GM23338 (cell line): ENCODE measurements around the gene LCN12. TPM values are rescaled to one million over a fixed set of nuclear protein-coding genes. Genes with fewer than 3 reads are reported as not detected.

Experiments used
- ATAC-seq: fragments of 200-7000 bp; cut with Tn5 transposase; 3 replicates; pipeline ENCODE4 v1.9.1; 2020
- DNase-seq: peaks from one replicate; pipeline ENCODE4 v3.0.0-alpha.2; 2015; ENCODE audit warnings: low spot score
- H2AFZ ChIP-seq: fragments of 200-600 bp; sonication (generic); 2 replicates; pipeline ENCODE4 v1.8.0; 2016; ENCODE audit warnings: antibody characterized with exemption, mild to moderate bottlenecking, moderate library complexity
- H3F3A ChIP-seq: fragments of 200-600 bp; sonication (generic); replicated peaks from 2 replicates; pipeline ENCODE4 v1.8.0; 2017; ENCODE audit warnings: antibody characterized with exemption, mixed run types, low read depth
- H3K27ac ChIP-seq: fragments of 200-600 bp; sonication (generic); 2 replicates; pipeline ENCODE4 v1.6.1; 2016; ENCODE audit warnings: low read depth
- H3K27me3 ChIP-seq: fragments of 200-600 bp; sonication (generic); 2 replicates; pipeline ENCODE4 v1.8.0; 2016; ENCODE audit warnings: mild to moderate bottlenecking, mixed run types, moderate library complexity; ENCODE audit not compliant: insufficient read depth
- H3K36me3 ChIP-seq: fragments of 200-600 bp; sonication (generic); 2 replicates; pipeline ENCODE4 v1.8.0; 2016; ENCODE audit warnings: mild to moderate bottlenecking; ENCODE audit not compliant: insufficient read depth
- H3K4me1 ChIP-seq: fragments of 200-600 bp; sonication (generic); 2 replicates; pipeline ENCODE4 v1.8.0; 2016; ENCODE audit warnings: mild to moderate bottlenecking, moderate library complexity; ENCODE audit not compliant: insufficient read depth
- H3K4me2 ChIP-seq: fragments of 200-600 bp; sonication (generic); 2 replicates; pipeline ENCODE4 v1.7.1; 2017; ENCODE audit warnings: mixed run types
- H3K4me3 ChIP-seq: fragments of 200-600 bp; sonication (generic); 2 replicates; pipeline ENCODE4 v1.6.1; 2016; ENCODE audit warnings: mixed run types
- H3K79me2 ChIP-seq: fragments of 200-600 bp; sonication (generic); replicated peaks from 2 replicates; pipeline ENCODE4 v1.8.0; 2017; ENCODE audit warnings: mild to moderate bottlenecking; ENCODE audit not compliant: insufficient read depth
- H3K9me2 ChIP-seq: fragments of 200-600 bp; sonication (generic); 2 replicates; pipeline ENCODE4 v1.8.0; 2017; ENCODE audit not compliant: insufficient read depth
- H4K20me1 ChIP-seq: fragments of 200-600 bp; sonication (generic); replicated peaks from 2 replicates; pipeline ENCODE4 v1.8.0; 2017; ENCODE audit warnings: mild to moderate bottlenecking; ENCODE audit not compliant: insufficient read depth
- H3K27ac Mint-ChIP-seq: 2 replicates; pipeline ENCODE4 v1.8.0; 2020; ENCODE audit warnings: inconsistent platforms, mild to moderate bottlenecking, moderate library complexity, mixed read lengths
- H3K27me3 Mint-ChIP-seq: 3 replicates; pipeline ENCODE4 v1.8.0; 2022; ENCODE audit warnings: low read depth, mild to moderate bottlenecking, moderate library complexity, mixed read lengths, inconsistent platforms; ENCODE audit not compliant: insufficient read depth, poor library complexity
- H3K36me3 Mint-ChIP-seq: 3 replicates; pipeline ENCODE4 v1.8.0; 2021; ENCODE audit warnings: low read depth, mild to moderate bottlenecking, inconsistent platforms, moderate library complexity, mixed read lengths
- H3K4me1 Mint-ChIP-seq: 3 replicates; pipeline ENCODE4 v1.8.0; 2020; ENCODE audit warnings: mild to moderate bottlenecking, inconsistent platforms, mixed read lengths
- H3K4me3 Mint-ChIP-seq: 3 replicates; pipeline ENCODE4 v1.8.0; 2021; ENCODE audit warnings: moderate library complexity, mild to moderate bottlenecking, inconsistent platforms, mixed read lengths
- H3K9me3 Mint-ChIP-seq: 3 replicates; pipeline ENCODE4 v1.8.0; 2020; ENCODE audit warnings: moderate library complexity, mild to moderate bottlenecking, inconsistent platforms, mixed read lengths
- CTCF ChIP-seq, 2 experiments: fragments of 200-600 bp in 1 of 2; sonication (generic) in 1 of 2; conservative IDR thresholded peaks; 2 replicates each; pipeline versions ENCODE4 v1.5.1 to v1.6.1; 2016 to 2017; ENCODE audit warnings: antibody characterized with exemption in 2 of 2, low read depth in 2 of 2, mild to moderate bottlenecking in 2 of 2, moderate library complexity in 1 of 2
- REST ChIP-seq: IDR thresholded peaks from one replicate; pipeline ENCODE4 v1.6.1; 2018; ENCODE audit warnings: antibody characterized with exemption; ENCODE audit not compliant: unreplicated experiment
- ZNF331 ChIP-seq: fragments of 250-450 bp; sonication (Bioruptor Pico); IDR thresholded peaks from 2 replicates; pipeline ENCODE4 v1.5.0; 2020; ENCODE audit warnings: low read depth, mild to moderate bottlenecking, moderate library complexity
- ZNF462 ChIP-seq: fragments of 250-450 bp; sonication (Bioruptor Pico); IDR thresholded peaks from 2 replicates; pipeline ENCODE4 v1.5.0; 2020; ENCODE audit warnings: mild to moderate bottlenecking, moderate library complexity
- polyA plus RNA-seq: library from polyadenylated mRNA; unstranded; fragments of >200 nt; fragmentation: Nextera tagmentation; extraction: Ambion mirVana; gene quantifications from 2 replicates; pipeline ENCODE4 v1.2.1, GENCODE V29; 2016
- total RNA-seq: library from RNA; depleted of rRNA; stranded (reverse); fragments of >200 nt; shearing (Covaris generic); gene quantifications from 2 replicates; pipeline ENCODE4 v1.2.3, GENCODE V29; 2014

The LCN12 gene
- total and polyA plus RNA-seq, 2 experiments from 2014 or later, result 0.39 to 0.69 TPM

GRCh38 chr9:136974817-136975535 is 22.9 kb downstream of the LCN12 start (continued):
- no peak for TF ChIP-seq ZNF462 (CRISPR knock-in tag)
- no peak for TF ChIP-seq REST

- Histone ChIP-seq H4K20me1 (no peaks in the 10 kb centered on the region), H3K4me3 (no peak overlapping the region), H3K9me2 (no peaks in the 10 kb centered on the region), H2AFZ (no peak overlapping the region), H3K27me3 (no peaks in the 10 kb centered on the region), H3F3A (no peaks in the 10 kb centered on the region), H3K27ac (no peak overlapping the region), H3K4me1 (no peaks in the 10 kb centered on the region), H3K36me3 (no peaks in the 10 kb centered on the region), H3K79me2 (no peaks in the 10 kb centered on the region), H3K4me2 (no peak overlapping the region)
- Mint-ChIP-seq H3K27ac (no peak overlapping the region), H3K9me3 (no peaks in the 10 kb centered on the region), H3K36me3 (no peaks in the 10 kb centered on the region), H3K4me3 (no peak overlapping the region), H3K4me1 (peaks cover 2% of the 10 kb centered on the region; the same call in 1 of the 3 replicates), H3K27me3 (peaks cover 9% of the 10 kb centered on the region)
- DNase-seq (peak; percentile 82), ATAC-seq (peak; percentile 43)
- TF ChIP-seq CTCF (conservative IDR thresholded peaks at IDR 0.05; ENCODE audit: low read depth in 2 of 2), result peak; percentile 59 to 89
- TF ChIP-seq ZNF331 (CRISPR knock-in tag), result no peak
- no peak for TF ChIP-seq REST
These were observed 23.6 kb downstream of the LCN12 start for GRCh38 chr9:136975644-136976043.
